CD8-positive, alpha-beta memory T cell (primary cell): Measurements from ENCODE around the gene NFIA. TPM values are rescaled to one million over a fixed set of nuclear protein-coding genes. Genes with fewer than 3 reads are reported as not detected.

Experiments
- CTCF ChIA-PET: fragments of 350-600 bp; sonication (Branson Sonifier 250); formaldehyde crosslinking; loops from one replicate; lab custom pipeline; 2021; ENCODE audit warnings: antibody characterized with exemption; lab: Charles Lee
- POLR2A ChIA-PET: fragments of 350-600 bp; sonication (Branson Sonifier 250); formaldehyde crosslinking; loops from one replicate; lab custom pipeline; 2021; ENCODE audit warnings: antibody characterized with exemption; lab: Charles Lee
- DNase-seq, 5 donors: peaks; one replicate each; pipeline versions ENCODE4 v3.0.0 to v3.0.0-alpha.2; 2020 to 2022; ENCODE audit warnings: mixed read lengths in 1 of 5
- H3K27ac ChIP-seq: one replicate; pipeline ENCODE4 v1.7.0; 2013; ENCODE audit warnings: low read depth, mild to moderate bottlenecking, low read length, moderate library complexity
- H3K27me3 ChIP-seq: 2 replicates; pipeline ENCODE4 v1.7.0; 2013; ENCODE audit warnings: low read length, mild to moderate bottlenecking; ENCODE audit not compliant: insufficient read depth, poor library complexity, severe bottlenecking
- H3K36me3 ChIP-seq: 2 replicates; pipeline ENCODE4 v1.7.0; 2013; ENCODE audit warnings: mild to moderate bottlenecking, low read length, moderate library complexity; ENCODE audit not compliant: insufficient read depth
- H3K4me1 ChIP-seq: 2 replicates; pipeline ENCODE4 v1.7.0; 2013; ENCODE audit warnings: mild to moderate bottlenecking, low read length, moderate library complexity; ENCODE audit not compliant: insufficient read depth
- H3K4me3 ChIP-seq: 2 replicates; pipeline ENCODE4 v1.7.0; 2013; ENCODE audit warnings: mild to moderate bottlenecking, low read length
- H3K9me3 ChIP-seq: 2 replicates; pipeline ENCODE4 v1.7.0; 2013; ENCODE audit warnings: mild to moderate bottlenecking, low read length
- H3K27ac Mint-ChIP-seq, 8 donors: one replicate each; pipeline ENCODE4 v1.8.0; 2020 to 2021; ENCODE audit warnings: mixed read lengths in 8 of 8, mild to moderate bottlenecking in 6 of 8, inconsistent platforms in 3 of 8, moderate library complexity in 3 of 8
- H3K27me3 Mint-ChIP-seq, 2 donors: one replicate each; pipeline ENCODE4 v1.8.0; 2020 to 2021; ENCODE audit warnings: mixed read lengths in 2 of 2, mild to moderate bottlenecking in 1 of 2, moderate library complexity in 1 of 2
- H3K36me3 Mint-ChIP-seq, 3 donors: one replicate each; pipeline ENCODE4 v1.8.0; 2020 to 2021; ENCODE audit warnings: mixed read lengths in 3 of 3, inconsistent platforms in 1 of 3, mild to moderate bottlenecking in 1 of 3
- H3K4me1 Mint-ChIP-seq, 3 donors: one replicate each; pipeline ENCODE4 v1.8.0; 2020 to 2021; ENCODE audit warnings: mixed read lengths in 3 of 3, inconsistent platforms in 1 of 3, mild to moderate bottlenecking in 1 of 3
- H3K4me3 Mint-ChIP-seq, 7 donors: one replicate each; pipeline ENCODE4 v1.8.0; 2020 to 2021; ENCODE audit warnings: mixed read lengths in 7 of 7, mild to moderate bottlenecking in 6 of 7, moderate library complexity in 4 of 7, inconsistent platforms in 2 of 7
- H3K9me3 Mint-ChIP-seq, 5 donors: one replicate each; pipeline ENCODE4 v1.8.0; 2020 to 2022; ENCODE audit warnings: mixed read lengths in 5 of 5, mild to moderate bottlenecking in 3 of 5, moderate library complexity in 2 of 5, inconsistent platforms in 1 of 5
- polyA plus RNA-seq: library from polyadenylated mRNA; unstranded; fragments of 300-500 nt; fragmentation: Illumina TruSeq; gene quantifications from one replicate; pipeline ENCODE4 v1.2.3, GENCODE V29; 2021
- total RNA-seq, 2 experiments: library from RNA; stranded (reverse); gene quantifications; one replicate each; pipeline ENCODE4 v1.2.3, GENCODE V29; 2021

NFIA gene
- total and polyA plus RNA-seq, 3 experiments from 2014 or later = 6.1 to 9.9 (median 7.0) TPM

- peaks cover 0 to 2% (median 0%) of the 10 kb centered on the region in 5 donors for H3K9me3 Mint-ChIP-seq
- no peak overlapping the region for H3K27ac ChIP-seq
- CTCF ChIA-PET = interaction anchor here (1.1 kb wide), 1 partner anchor 62 kb away, joined by 4 read pairs; no protein-coding TSS in a partner anchor
- no peak for DNase-seq
- H3K4me3 ChIP-seq = no peak overlapping the region
- H3K27me3 Mint-ChIP-seq = no peaks in the 10 kb centered on the region
- H3K4me1 ChIP-seq = no peaks in the 10 kb centered on the region
- peaks cover 13 to 18% (median 15%) of the 10 kb centered on the region in 3 donors for H3K4me1 Mint-ChIP-seq
- peaks cover 0 to 12% (median 10%) of the 10 kb centered on the region in 3 donors for H3K36me3 Mint-ChIP-seq
- H3K27ac Mint-ChIP-seq = no peak overlapping the region
- POLR2A ChIA-PET = no interaction called here
- no peaks in the 10 kb centered on the region for H3K27me3 ChIP-seq
- H3K9me3 ChIP-seq = no peaks in the 10 kb centered on the region
- no peak overlapping the region for H3K4me3 Mint-ChIP-seq
- no peaks in the 10 kb centered on the region for H3K36me3 ChIP-seq
Observed at GRCh38 chr1:61391730-61392129, 309.4 kb downstream of the NFIA start.

- Mint-ChIP-seq H3K36me3 (peaks cover 0 to 12% (median 10%) of the 10 kb centered on the region in 3 donors), H3K4me1 (peaks cover 4 to 9% (median 6%) of the 10 kb centered on the region in 3 donors), H3K27me3 (no peaks in the 10 kb centered on the region), H3K9me3 (peaks cover 0 to 2% (median 0%) of the 10 kb centered on the region in 5 donors), H3K27ac (no peak overlapping the region), H3K4me3 (no peak overlapping the region)
- H3K27ac ChIP-seq = no peak overlapping the region
- no peaks in the 10 kb centered on the region for H3K36me3 ChIP-seq
- H3K9me3 ChIP-seq = no peaks in the 10 kb centered on the region
- ChIA-PET CTCF (interaction anchor here (1.1 kb wide), 1 partner anchor 61 kb away, joined by 4 read pairs; no protein-coding TSS in a partner anchor), POLR2A (no interaction called here)
- H3K4me3 ChIP-seq = no peak overlapping the region
- DNase-seq = no peak
- H3K27me3 ChIP-seq = no peaks in the 10 kb centered on the region
- H3K4me1 ChIP-seq = no peaks in the 10 kb centered on the region
Observed at GRCh38 chr1:61392409-61393242, 310.3 kb downstream of the NFIA start.

- no peak overlapping the region for H3K4me3 ChIP-seq
- no peaks in the 10 kb centered on the region for H3K9me3 ChIP-seq
- POLR2A ChIA-PET = no interaction called here
- no peaks in the 10 kb centered on the region for H3K27me3 Mint-ChIP-seq
- H3K27me3 ChIP-seq = no peaks in the 10 kb centered on the region
- CTCF ChIA-PET = interaction anchor here (0.9 kb wide), 1 partner anchor 12 kb away, joined by 3 read pairs; no protein-coding TSS in a partner anchor
- H3K9me3 Mint-ChIP-seq = peaks cover 0 to 2% (median 0%) of the 10 kb centered on the region in 5 donors
- no peak overlapping the region for H3K27ac ChIP-seq
- peaks cover 0 to 12% (median 6%) of the 10 kb centered on the region in 3 donors for H3K36me3 Mint-ChIP-seq
- H3K4me1 Mint-ChIP-seq = no peaks in the 10 kb centered on the region
- no peak for DNase-seq
- no peaks in the 10 kb centered on the region for H3K4me1 ChIP-seq
- no peak overlapping the region for H3K4me3 Mint-ChIP-seq
- no peak overlapping the region for H3K27ac Mint-ChIP-seq
- H3K36me3 ChIP-seq = no peaks in the 10 kb centered on the region
Observed at GRCh38 chr1:61393575-61393974, 311.2 kb downstream of the NFIA start.

- H3K4me3 Mint-ChIP-seq = no peak overlapping the region
- Histone ChIP-seq H3K4me3 (no peak overlapping the region), H3K27ac (no peak overlapping the region), H3K9me3 (no peaks in the 10 kb centered on the region), H3K4me1 (no peaks in the 10 kb centered on the region), H3K36me3 (no peaks in the 10 kb centered on the region), H3K27me3 (no peaks in the 10 kb centered on the region)
- no peaks in the 10 kb centered on the region for H3K27me3 Mint-ChIP-seq
- CTCF ChIA-PET = no interaction called here
- no peak overlapping the region for H3K27ac Mint-ChIP-seq
- POLR2A ChIA-PET = no interaction called here
- H3K4me1 Mint-ChIP-seq = no peaks in the 10 kb centered on the region
- DNase-seq = no peak
- H3K36me3 Mint-ChIP-seq = peaks cover 0 to 6% (median 5%) of the 10 kb centered on the region in 3 donors
- no peaks in the 10 kb centered on the region for H3K9me3 Mint-ChIP-seq
Observed at GRCh38 chr1:61395146-61395800, 312.9 kb downstream of the NFIA start.

GRCh38 chr1:61397495-61397894 is 315.1 kb downstream of the NFIA start:
- Histone ChIP-seq H3K27ac (no peak overlapping the region), H3K4me1 (no peaks in the 10 kb centered on the region), H3K4me3 (no peak overlapping the region), H3K27me3 (no peaks in the 10 kb centered on the region), H3K36me3 (no peaks in the 10 kb centered on the region), H3K9me3 (no peaks in the 10 kb centered on the region)
- no peak overlapping the region for H3K4me3 Mint-ChIP-seq
- ChIA-PET POLR2A (no interaction called here), CTCF (interaction anchor here (1.0 kb wide), 1 partner anchor 128 kb away, joined by 3 read pairs; no protein-coding TSS in a partner anchor)
- peaks cover 0 to 6% (median 2%) of the 10 kb centered on the region in 3 donors for H3K36me3 Mint-ChIP-seq
- no peaks in the 10 kb centered on the region for H3K27me3 Mint-ChIP-seq
- no peaks in the 10 kb centered on the region for H3K9me3 Mint-ChIP-seq
- no peak overlapping the region for H3K27ac Mint-ChIP-seq
- no peak for DNase-seq
- no peaks in the 10 kb centered on the region for H3K4me1 Mint-ChIP-seq

GRCh38 chr1:61397935-61398334 is 315.6 kb downstream of the NFIA start:
- no peak for DNase-seq
- Mint-ChIP-seq H3K36me3 (peaks cover 0 to 9% (median 2%) of the 10 kb centered on the region in 3 donors), H3K4me3 (no peak overlapping the region), H3K4me1 (no peaks in the 10 kb centered on the region), H3K9me3 (no peaks in the 10 kb centered on the region), H3K27ac (no peak overlapping the region), H3K27me3 (no peaks in the 10 kb centered on the region)
- H3K4me1 ChIP-seq = no peaks in the 10 kb centered on the region
- H3K27me3 ChIP-seq = no peaks in the 10 kb centered on the region
- ChIA-PET CTCF (interaction anchor here (1.0 kb wide), 1 partner anchor 129 kb away, joined by 3 read pairs; no protein-coding TSS in a partner anchor), POLR2A (no interaction called here)
- no peaks in the 10 kb centered on the region for H3K9me3 ChIP-seq
- no peaks in the 10 kb centered on the region for H3K36me3 ChIP-seq
- no peak overlapping the region for H3K4me3 ChIP-seq
- H3K27ac ChIP-seq = no peak overlapping the region

- CTCF ChIA-PET = no interaction called here
Observed at GRCh38 chr1:61399199-61399598, 316.8 kb downstream of the NFIA start.

More at GRCh38 chr1:61399199-61399598, 316.8 kb downstream of the NFIA start:
- Histone ChIP-seq H3K27me3 (no peaks in the 10 kb centered on the region), H3K36me3 (no peaks in the 10 kb centered on the region), H3K9me3 (no peaks in the 10 kb centered on the region), H3K4me3 (no peak overlapping the region), H3K27ac (no peak overlapping the region), H3K4me1 (no peaks in the 10 kb centered on the region)
- DNase-seq = no peak
- Mint-ChIP-seq H3K9me3 (no peaks in the 10 kb centered on the region), H3K4me3 (no peak overlapping the region), H3K4me1 (no peaks in the 10 kb centered on the region), H3K27me3 (no peaks in the 10 kb centered on the region), H3K36me3 (peaks cover 2 to 13% (median 6%) of the 10 kb centered on the region in 3 donors), H3K27ac (no peak overlapping the region)
- POLR2A ChIA-PET = no interaction called here
